Glomerular endothelial cell (primary cell): ENCODE results near the gene SOCS4. TPM values are rescaled to one million over a fixed set of nuclear protein-coding genes. Genes with fewer than 3 reads are reported as not detected.
"Not testable (repeated sequence)": the region's sequence is repeated elsewhere in the genome, so short reads cannot be mapped to it uniquely, and the experiment has no call there.

ENCODE experiments used
- DNase-seq: peaks from one replicate; pipeline ENCODE4 v3.0.0-alpha.2; 2011; ENCODE audit warnings: low read depth, low spot score; ENCODE audit errors: extremely low read depth
- total RNA-seq: library from RNA; depleted of rRNA; stranded (reverse); fragments of >200 nt; gene quantifications from 2 replicates; pipeline ENCODE4 v1.2.3, GENCODE V29; 2015

Gene SOCS4
- total RNA-seq, 1 donor from 2014 or later, result 16.3 TPM

GRCh38 chr14:55051423-55052268, 24.6 kb downstream of the SOCS4 start, which contains the start of gene MAPK1IP1L:
MAPK1IP1L (plus strand) TSS chr14:55051647; CDS start chr14:55061684, 10,037 bp downstream.
- DNase-seq, result peak; percentile 82

- DNase-seq, result no peak
Observed at GRCh38 chr14:55052269-55052930, 25.4 kb downstream of the SOCS4 start.

- no peak for DNase-seq
Observed at GRCh38 chr14:55053018-55053417, 26.0 kb downstream of the SOCS4 start.

GRCh38 chr14:55053500-55053899, 26.5 kb downstream of the SOCS4 start:
- no peak for DNase-seq

- no peak for DNase-seq
Observed at GRCh38 chr14:55054098-55054497, 27.1 kb downstream of the SOCS4 start.

GRCh38 chr14:55057919-55058318, 30.9 kb downstream of the SOCS4 start:
- DNase-seq, result no peak

- DNase-seq, result no peak
Observed at GRCh38 chr14:55059333-55059732, 32.3 kb downstream of the SOCS4 start.

- DNase-seq, result no peak
Observed at GRCh38 chr14:55062517-55063351, 35.7 kb downstream of the SOCS4 start.

GRCh38 chr14:55064896-55065295, 37.9 kb downstream of the SOCS4 start:
- DNase-seq, result not testable (repeated sequence)

- no peak for DNase-seq
Observed at GRCh38 chr14:55065411-55065810, 38.4 kb downstream of the SOCS4 start.

- no peak for DNase-seq
Observed at GRCh38 chr14:55066223-55066622, 39.2 kb downstream of the SOCS4 start.

GRCh38 chr14:55070981-55071411, 44.0 kb downstream of the SOCS4 start:
- no peak for DNase-seq

- DNase-seq, result no peak
Observed at GRCh38 chr14:55071870-55072640, 45.0 kb downstream of the SOCS4 start.

GRCh38 chr14:55073856-55074255, 46.8 kb downstream of the SOCS4 start:
- DNase-seq, result no peak

- DNase-seq, result no peak
Observed at GRCh38 chr14:55074662-55075061, 47.6 kb downstream of the SOCS4 start.

GRCh38 chr14:55075628-55076175, 48.7 kb downstream of the SOCS4 start:
- no peak for DNase-seq

GRCh38 chr14:55077170-55078151, 50.4 kb downstream of the SOCS4 start:
- no peak for DNase-seq

GRCh38 chr14:55079961-55080360, 52.9 kb downstream of the SOCS4 start:
- not testable (repeated sequence) for DNase-seq
